Measurements from ENCODE around the gene RCE1.

- no peak for TF ChIP-seq CTCF (conservative IDR thresholded peaks at IDR 0.05 in 1 of 2, IDR thresholded peaks at IDR 0.05 in 1 of 2; ENCODE audit: low read depth in 1 of 2, low read length in 2 of 2)
- TF ChIP-seq EZH2 (IDR thresholded peaks at IDR 0.05; ENCODE audit: low read length, missing control alignments): no peak
Measured at GRCh38 chr11:66864924-66865697, 21.9 kb downstream of the RCE1 start.

Data from fibroblast of lung (primary cell).